ENCODE data around the gene TMEM232. TPM values are rescaled to one million over a fixed set of nuclear protein-coding genes. Genes with fewer than 3 reads are reported as not detected.

The TMEM232 gene
- total and polyA plus RNA-seq, 2 donors (not counting 3 experiments of a cell fraction or from before 2014, with no cell fraction given), result 0.17 to 0.38 TPM

- no TSS peak for BruUV-seq (replicated peaks)
- no peaks in the 10 kb centered on the region for H3K4me1 ChIP-seq (ENCODE audit: control insufficient read depth, extremely low read depth, insufficient read depth, low read length)
- intact Hi-C loops (cut with micrococcal nuclease), result no loop called here
- H3K27ac ChIP-seq (ENCODE audit: insufficient read depth, low read depth, low read length), result no peak overlapping the region
- no peak for FAIRE-seq
- no peaks in the 10 kb centered on the region for H3K79me2 ChIP-seq (ENCODE audit: control insufficient read depth, insufficient read depth, low read length)
- no peaks in the 10 kb centered on the region for H4K20me1 ChIP-seq (replicated peaks; ENCODE audit: control insufficient read depth, extremely low read depth, insufficient read depth, low read length)
- no peak overlapping the region for H3K4me3 ChIP-seq (replicated peaks in 1 of 3; ENCODE audit: insufficient read depth in 1 of 3, low read depth in 1 of 3, low read length in 3 of 3)
- H3K9ac ChIP-seq (replicated peaks; ENCODE audit: extremely low read depth, insufficient read depth, low read length), result no peak overlapping the region
- dilution Hi-C loops (cut with MboI; ENCODE audit: extremely low pct_ligation_motif_present, low sequenced_read_pairs), result no loop called here
- TF ChIP-seq FOS (IDR thresholded peaks at IDR 0.05; ENCODE audit: borderline replicate concordance, insufficient read depth, low read length), result no peak
- no peak for TF ChIP-seq GATA2 (IDR thresholded peaks at IDR 0.05; ENCODE audit: insufficient read depth, insufficient read length, low read depth, low read length)
- TF ChIP-seq EZH2 (IDR thresholded peaks at IDR 0.05; ENCODE audit: borderline replicate concordance, low read depth, low read length, severe bottlenecking), result no peak
- no peak for TF ChIP-seq MAX (IDR thresholded peaks at IDR 0.05; ENCODE audit: insufficient read depth, insufficient read length)
- TF ChIP-seq MYC (IDR thresholded peaks at IDR 0.05; ENCODE audit: low read depth, low read length), result no peak
- no peak for TF ChIP-seq POLR2AphosphoS5 (IDR thresholded peaks at IDR 0.05; ENCODE audit: insufficient read depth, low read depth, low read length)
- no peak for TF ChIP-seq CTCF (IDR thresholded peaks at IDR 0.05; ENCODE audit: extremely low read depth in 1 of 2, insufficient read depth in 1 of 2, low read depth in 1 of 2, low read length in 2 of 2)
- no peak for TF ChIP-seq POLR2A (IDR thresholded peaks at IDR 0.05; ENCODE audit: low read depth, low read length)
- no peak for TF ChIP-seq JUN (IDR thresholded peaks at IDR 0.05; ENCODE audit: borderline replicate concordance, insufficient read depth, insufficient read length, low read depth)
- H3K9me3 ChIP-seq (replicated peaks; ENCODE audit: control insufficient read depth, insufficient read depth, low read length), result no peaks in the 10 kb centered on the region
- no peak overlapping the region for H2AFZ ChIP-seq (ENCODE audit: low read depth, low read length)
- H3K9me1 ChIP-seq (replicated peaks; ENCODE audit: control insufficient read depth, extremely low read depth, insufficient read depth, low read length), result no peaks in the 10 kb centered on the region
- ChIA-PET CTCF (no interaction called here), POLR2A (no interaction called here)
- no peaks in the 10 kb centered on the region for H3K27me3 ChIP-seq (ENCODE audit: control insufficient read depth in 2 of 2, insufficient read depth in 2 of 2, low read length in 2 of 2)
- no peak overlapping the region for H3K4me2 ChIP-seq (ENCODE audit: insufficient read depth, low read length)
- H3K36me3 ChIP-seq (ENCODE audit: control insufficient read depth in 2 of 2, extremely low read depth in 1 of 2, insufficient read depth in 2 of 2, low read length in 2 of 2), result no peaks in the 10 kb centered on the region
- no peak for DNase-seq (ENCODE audit: low read depth, low spot score)
These were observed 214.2 kb downstream of the TMEM232 start for GRCh38 chr5:110512266-110512665.
